Smooth muscle cell (in vitro differentiated cells): Measurements from ENCODE around the gene LRRC75A. TPM values are rescaled to one million over a fixed set of nuclear protein-coding genes. Genes with fewer than 3 reads are reported as not detected.

Experiments
- DNase-seq: peaks from one replicate; lab custom pipeline; 2025; ENCODE audit not compliant: unreplicated experiment; lab: John Stamatoyannopoulos, UW
- H2AFZ ChIP-seq: fragments of 200-600 bp; sonication (generic); 2 replicates; pipeline ENCODE4 v1.6.0; 2016; ENCODE audit warnings: antibody characterized with exemption, low read depth, mild to moderate bottlenecking
- H3F3A ChIP-seq: fragments of 200-600 bp; sonication (generic); 2 replicates; pipeline ENCODE4 v1.6.0; 2017; ENCODE audit warnings: antibody characterized with exemption, low read depth
- H3K27ac ChIP-seq: fragments of 200-600 bp; sonication (generic); 2 replicates; pipeline ENCODE4 v1.5.1; 2016; ENCODE audit warnings: low read depth, mild to moderate bottlenecking
- H3K27me3 ChIP-seq: fragments of 200-600 bp; sonication (generic); 2 replicates; pipeline ENCODE4 v1.6.1; 2016; ENCODE audit warnings: low read depth, mild to moderate bottlenecking
- H3K36me3 ChIP-seq: fragments of 200-600 bp; sonication (generic); 2 replicates; pipeline ENCODE4 v1.5.1; 2016; ENCODE audit warnings: low read depth
- H3K4me1 ChIP-seq: fragments of 200-600 bp; sonication (generic); 2 replicates; pipeline ENCODE4 v1.5.1; 2016; ENCODE audit warnings: low read depth
- H3K4me2 ChIP-seq: fragments of 200-600 bp; sonication (generic); 2 replicates; pipeline ENCODE4 v1.6.0; 2016; ENCODE audit warnings: mild to moderate bottlenecking
- H3K4me3 ChIP-seq: fragments of 200-600 bp; sonication (generic); 2 replicates; pipeline ENCODE4 v1.5.1; 2016; ENCODE audit warnings: mild to moderate bottlenecking
- H3K79me2 ChIP-seq: fragments of 200-600 bp; sonication (generic); 2 replicates; pipeline ENCODE4 v1.6.0; 2016; ENCODE audit warnings: low read depth, mild to moderate bottlenecking
- H3K9ac ChIP-seq: fragments of 200-600 bp; sonication (generic); 2 replicates; pipeline ENCODE4 v1.6.0; 2016; ENCODE audit warnings: low read depth
- H3K9me3 ChIP-seq: fragments of 200-600 bp; sonication (generic); replicated peaks from 2 replicates; pipeline ENCODE4 v1.5.1; 2016; ENCODE audit warnings: low read depth
- H4K20me1 ChIP-seq: fragments of 200-600 bp; sonication (generic); 2 replicates; pipeline ENCODE4 v1.6.0; 2016; ENCODE audit warnings: low read depth
- WGBS: methylation state at CpG from one replicate; pipeline ENCODE4 v1.1.7; 2016; ENCODE audit warnings: low lambda C conversion rate; 5-methylcytosine and 5-hydroxymethylcytosine counted together
- polyA plus RNA-seq: library from polyadenylated mRNA; unstranded; fragments of >200 nt; fragmentation: Nextera tagmentation; extraction: Ambion mirVana; gene quantifications from 2 replicates; pipeline ENCODE4 v1.2.1, GENCODE V29; 2016
- total RNA-seq: library from RNA; depleted of rRNA; stranded (reverse); fragments of >200 nt; gene quantifications from 2 replicates; pipeline ENCODE4 v1.2.3, GENCODE V29; 2014
- TF ChIP-seq, protein P1 (sequence below): fragments of 200-600 bp; sonication (generic); IDR thresholded peaks from 2 replicates; pipeline ENCODE4 v1.5.1; 2017; ENCODE audit warnings: borderline replicate concordance, mild to moderate bottlenecking, antibody characterized with exemption; ENCODE audit not compliant: insufficient read depth, poor library complexity, severe bottlenecking

LRRC75A gene
- total and polyA plus RNA-seq, 2 experiments from 2014 or later: 0.76 to 2.2 TPM

DNA sequence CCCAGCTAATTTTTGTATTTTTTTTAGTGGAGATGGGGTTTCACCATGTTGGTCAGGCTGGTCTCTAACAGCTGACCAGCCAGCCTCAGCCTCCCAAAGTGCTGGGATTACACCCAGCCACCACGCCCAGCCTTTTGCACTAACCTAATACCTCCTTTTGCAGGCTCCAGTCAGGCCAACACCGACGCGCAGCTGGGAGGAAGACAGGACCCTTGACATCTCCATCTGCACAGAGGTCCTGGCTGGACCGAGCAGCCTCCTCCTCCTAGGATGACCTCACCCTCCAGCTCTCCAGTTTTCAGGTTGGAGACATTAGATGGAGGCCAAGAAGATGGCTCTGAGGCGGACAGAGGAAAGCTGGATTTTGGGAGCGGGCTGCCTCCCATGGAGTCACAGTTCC lies 74.6 kb downstream of the LRRC75A start:
- H3K36me3 ChIP-seq: no peaks in the 10 kb centered on the region
- TF ChIP-seq, protein P1, sequence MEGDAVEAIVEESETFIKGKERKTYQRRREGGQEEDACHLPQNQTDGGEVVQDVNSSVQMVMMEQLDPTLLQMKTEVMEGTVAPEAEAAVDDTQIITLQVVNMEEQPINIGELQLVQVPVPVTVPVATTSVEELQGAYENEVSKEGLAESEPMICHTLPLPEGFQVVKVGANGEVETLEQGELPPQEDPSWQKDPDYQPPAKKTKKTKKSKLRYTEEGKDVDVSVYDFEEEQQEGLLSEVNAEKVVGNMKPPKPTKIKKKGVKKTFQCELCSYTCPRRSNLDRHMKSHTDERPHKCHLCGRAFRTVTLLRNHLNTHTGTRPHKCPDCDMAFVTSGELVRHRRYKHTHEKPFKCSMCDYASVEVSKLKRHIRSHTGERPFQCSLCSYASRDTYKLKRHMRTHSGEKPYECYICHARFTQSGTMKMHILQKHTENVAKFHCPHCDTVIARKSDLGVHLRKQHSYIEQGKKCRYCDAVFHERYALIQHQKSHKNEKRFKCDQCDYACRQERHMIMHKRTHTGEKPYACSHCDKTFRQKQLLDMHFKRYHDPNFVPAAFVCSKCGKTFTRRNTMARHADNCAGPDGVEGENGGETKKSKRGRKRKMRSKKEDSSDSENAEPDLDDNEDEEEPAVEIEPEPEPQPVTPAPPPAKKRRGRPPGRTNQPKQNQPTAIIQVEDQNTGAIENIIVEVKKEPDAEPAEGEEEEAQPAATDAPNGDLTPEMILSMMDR: no peak
- H4K20me1 ChIP-seq: no peaks in the 10 kb centered on the region
- peaks cover 25% of the 10 kb centered on the region for H3F3A ChIP-seq
- H2AFZ ChIP-seq: no peak overlapping the region
- H3K9ac ChIP-seq: no peak overlapping the region
- peak overlapping the region; percentile 79 for H3K4me2 ChIP-seq
- peaks cover 17% of the 10 kb centered on the region for H3K4me1 ChIP-seq
- 97% methylated on average over 7 of the region's 7 CpGs for WGBS
- H3K4me3 ChIP-seq: no peak overlapping the region
- peak overlapping the region; percentile 99 for H3K27ac ChIP-seq
- peaks cover 14% of the 10 kb centered on the region for H3K79me2 ChIP-seq
- H3K27me3 ChIP-seq: no peaks in the 10 kb centered on the region
- DNase-seq: no peak
- no peaks in the 10 kb centered on the region for H3K9me3 ChIP-seq

DNA sequence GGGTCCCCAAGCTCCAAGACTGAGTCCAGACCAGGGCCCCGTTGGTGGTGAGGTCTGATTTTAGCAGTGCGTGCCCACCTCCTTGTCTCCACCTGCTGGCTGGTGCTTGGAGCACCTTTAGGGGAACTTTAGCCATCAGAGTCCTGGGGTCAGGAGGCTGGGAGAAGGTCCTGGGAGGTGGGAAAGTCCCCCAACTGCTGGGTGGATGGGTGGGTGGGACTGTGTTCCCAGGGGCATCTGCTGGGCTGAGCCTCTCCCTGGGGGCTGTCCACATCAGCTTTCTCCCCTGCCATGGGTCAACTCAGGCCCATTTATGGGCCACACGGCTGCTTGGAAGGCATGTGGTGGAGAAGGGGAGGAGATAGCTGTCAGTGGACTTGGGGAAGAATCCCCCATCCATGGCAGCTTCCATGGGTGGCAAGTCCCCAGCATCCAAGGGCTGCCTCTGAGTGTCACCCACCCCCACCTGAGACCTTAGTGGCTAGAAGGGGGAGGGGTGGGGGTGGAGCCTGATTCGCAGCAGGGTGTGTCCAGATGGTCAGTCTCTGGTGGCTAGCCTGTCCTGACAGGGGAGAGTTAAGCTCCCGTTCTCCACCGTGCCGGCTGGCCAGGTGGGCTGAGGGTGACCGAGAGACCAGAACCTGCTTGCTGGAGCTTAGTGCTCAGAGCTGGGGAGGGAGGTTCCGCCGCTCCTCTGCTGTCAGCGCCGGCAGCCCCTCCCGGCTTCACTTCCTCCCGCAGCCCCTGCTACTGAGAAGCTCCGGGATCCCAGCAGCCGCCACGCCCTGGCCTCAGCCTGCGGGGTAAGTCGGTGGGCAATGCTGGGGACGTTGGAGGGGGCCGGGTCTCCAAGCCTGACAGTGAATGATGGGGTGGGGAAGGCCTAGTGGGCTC lies 76.7 kb downstream of the LRRC75A start, which contains the start of gene TRPV2:
Gene TRPV2, plus strand, starts transcription at position 541 of the 894 bp plus-strand sequence. CDS start 2,098 bp downstream, outside the sequence.
- peaks cover 14% of the 10 kb centered on the region for H3K79me2 ChIP-seq
- WGBS: 28% methylated on average over 19 of the region's 21 CpGs
- H3K9ac ChIP-seq: peak within 1 kb of the TSS; percentile 34
- peaks cover 12% of the 10 kb centered on the region for H3K4me1 ChIP-seq
- H3F3A ChIP-seq: peaks cover 18% of the 10 kb centered on the region
- H3K27ac ChIP-seq: peak within 1 kb of the TSS; percentile 33
- H2AFZ ChIP-seq: peak within 1 kb of the TSS; percentile 29
- H4K20me1 ChIP-seq: no peaks in the 10 kb centered on the region
- H3K4me2 ChIP-seq: peak within 1 kb of the TSS; percentile 89
- H3K4me3 ChIP-seq: peak within 1 kb of the TSS; percentile 49
- no peaks in the 10 kb centered on the region for H3K27me3 ChIP-seq
- no peaks in the 10 kb centered on the region for H3K9me3 ChIP-seq
- DNase-seq: no peak
- H3K36me3 ChIP-seq: no peaks in the 10 kb centered on the region
- TF ChIP-seq, protein P1: peak; percentile 11

DNA sequence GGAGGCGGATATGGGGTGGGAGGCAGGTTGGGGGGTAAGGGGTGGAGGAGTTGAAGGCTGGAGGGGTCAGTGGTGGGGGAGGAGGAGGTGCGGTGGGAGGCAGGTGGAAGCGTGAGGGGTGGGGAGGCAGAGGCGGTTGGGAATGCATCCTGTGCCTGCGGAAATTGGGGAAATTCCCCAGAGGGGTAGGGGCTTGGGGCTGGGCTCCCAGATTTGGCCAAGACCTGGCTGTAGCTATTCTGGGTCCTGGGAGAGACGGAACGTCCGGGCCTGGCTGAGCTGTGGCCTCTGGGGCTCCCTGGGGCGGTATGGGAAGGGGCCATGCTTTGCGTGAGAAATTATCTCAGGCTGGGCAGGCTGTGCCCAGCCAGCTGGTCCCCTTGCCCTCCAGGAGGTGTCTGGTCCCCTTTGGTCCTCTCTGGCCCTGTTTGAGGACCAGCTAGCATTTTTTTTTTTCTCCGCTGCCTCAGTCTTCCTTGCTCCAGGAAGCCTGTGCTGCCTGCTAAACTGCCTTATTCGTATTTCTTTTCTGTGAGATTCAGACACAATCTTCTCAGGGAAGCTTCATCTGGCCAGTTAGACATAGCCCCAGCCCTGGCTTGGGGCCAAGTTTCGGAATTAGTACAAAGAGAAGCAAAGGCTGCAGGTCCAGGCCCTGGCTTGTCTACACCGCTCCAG lies 83.9 kb downstream of the LRRC75A start:
- Histone ChIP-seq H3K4me1 (no peaks in the 10 kb centered on the region), H3K79me2 (no peaks in the 10 kb centered on the region), H4K20me1 (no peaks in the 10 kb centered on the region), H3K4me2 (peak overlapping the region; percentile 36), H3K36me3 (no peaks in the 10 kb centered on the region), H3F3A (peaks cover 19% of the 10 kb centered on the region), H2AFZ (no peak overlapping the region), H3K9me3 (no peaks in the 10 kb centered on the region), H3K27me3 (no peaks in the 10 kb centered on the region), H3K27ac (peak overlapping the region; percentile 39), H3K4me3 (no peak overlapping the region), H3K9ac (no peak overlapping the region)
- TF ChIP-seq, protein P1: no peak
- no peak for DNase-seq
- WGBS: 45% methylated on average over 7 of the region's 14 CpGs
